Neural cell (in vitro differentiated cells): ENCODE results near the gene IGSF23. TPM values are rescaled to one million over a fixed set of nuclear protein-coding genes. Genes with fewer than 3 reads are reported as not detected.
"Not testable (repeated sequence)": the region's sequence is repeated elsewhere in the genome, so short reads cannot be mapped to it uniquely, and the experiment has no call there.

Experiments used
- H2AFZ ChIP-seq: fragments of 200-600, 300-800 bp; sonication (generic), shearing (Covaris generic); 2 replicates; pipeline ENCODE4 v1.6.0; 2014; ENCODE audit warnings: low read depth, mild to moderate bottlenecking, antibody characterized with exemption, low read length, moderate library complexity
- H3F3A ChIP-seq: fragments of 200-600 bp; shearing (Covaris generic); 2 replicates; pipeline ENCODE4 v1.6.1; 2016; ENCODE audit warnings: mild to moderate bottlenecking, moderate library complexity, mixed read lengths, antibody characterized with exemption, low read length; ENCODE audit not compliant: insufficient read depth, poor library complexity, severe bottlenecking
- H3K27ac ChIP-seq: fragments of 200-600, 300-800 bp; sonication (generic), shearing (Covaris generic); 2 replicates; pipeline ENCODE4 v1.5.1; 2014; ENCODE audit warnings: mild to moderate bottlenecking, low read length, moderate library complexity
- H3K27me3 ChIP-seq: fragments of 300-800, 200-600 bp; sonication (generic), shearing (Covaris generic); 2 replicates; pipeline ENCODE4 v1.6.0; 2014; ENCODE audit warnings: mild to moderate bottlenecking, low read depth, low read length, moderate library complexity; ENCODE audit not compliant: insufficient read depth
- H3K36me3 ChIP-seq: fragments of 300-800, 200-600 bp; sonication (generic), shearing (Covaris generic); 2 replicates; pipeline ENCODE4 v1.5.1; 2014; ENCODE audit warnings: mild to moderate bottlenecking, antibody characterized with exemption, low read length, moderate library complexity; ENCODE audit not compliant: insufficient read depth
- H3K4me2 ChIP-seq: fragments of 300-800, 200-600 bp; sonication (generic), shearing (Covaris generic); 2 replicates; pipeline ENCODE4 v1.6.0; 2014; ENCODE audit warnings: mild to moderate bottlenecking, low read length
- H3K4me3 ChIP-seq: fragments of 300-800, 200-600 bp; sonication (generic), shearing (Covaris generic); 2 replicates; pipeline ENCODE4 v1.5.1; 2014; ENCODE audit warnings: mild to moderate bottlenecking, low read length, moderate library complexity
- H3K79me2 ChIP-seq: fragments of 200-600 bp; shearing (Covaris generic); replicated peaks from 2 replicates; pipeline ENCODE4 v1.6.0; 2014; ENCODE audit warnings: mild to moderate bottlenecking, low read length, moderate library complexity; ENCODE audit not compliant: insufficient read depth
- H3K9ac ChIP-seq: fragments of 300-800, 200-600 bp; sonication (generic), shearing (Covaris generic); 2 replicates; pipeline ENCODE4 v1.6.1; 2016; ENCODE audit warnings: mild to moderate bottlenecking, low read length, mixed read lengths
- H3K9me2 ChIP-seq: fragments of 200-600 bp; shearing (Covaris generic); 2 replicates; pipeline ENCODE4 v1.6.1; 2016; ENCODE audit warnings: mild to moderate bottlenecking, low read length, mixed read lengths; ENCODE audit not compliant: insufficient read depth
- H3K9me3 ChIP-seq: fragments of 200-600, 300-800 bp; sonication (generic), shearing (Covaris generic); 2 replicates; pipeline ENCODE4 v1.6.1; 2016; ENCODE audit warnings: mild to moderate bottlenecking, mixed run types, low read length, moderate library complexity, mixed read lengths
- H4K20me1 ChIP-seq: fragments of 200-600 bp; shearing (Covaris generic); 2 replicates; pipeline ENCODE4 v1.6.1; 2016; ENCODE audit warnings: mild to moderate bottlenecking, mixed run types; ENCODE audit not compliant: insufficient read depth
- EP300 ChIP-seq: fragments of 450-650 bp; conservative IDR thresholded peaks from 2 replicates; pipeline ENCODE4 v1.6.1; 2014; ENCODE audit warnings: antibody characterized with exemption, mild to moderate bottlenecking, moderate library complexity; ENCODE audit not compliant: poor library complexity, severe bottlenecking
- EZH2 ChIP-seq: fragments of 200-600, 300-800 bp; shearing (Covaris generic), sonication (generic); IDR thresholded peaks from 2 replicates; pipeline ENCODE4 v1.6.1; 2014; ENCODE audit warnings: antibody characterized with exemption, low read length, borderline replicate concordance, mild to moderate bottlenecking; ENCODE audit not compliant: insufficient read depth, poor library complexity, severe bottlenecking
- MXI1 ChIP-seq: fragments of 450-650 bp; conservative IDR thresholded peaks from 2 replicates; pipeline ENCODE4 v1.6.1; 2014; ENCODE audit warnings: antibody characterized with exemption, mild to moderate bottlenecking; ENCODE audit not compliant: poor library complexity, severe bottlenecking
- POLR2AphosphoS5 ChIP-seq: IDR thresholded peaks from 2 replicates; pipeline ENCODE4 v1.6.1; 2012
- RAD21 ChIP-seq: fragments of 450-650 bp; conservative IDR thresholded peaks from 2 replicates; pipeline ENCODE4 v1.6.1; 2014; ENCODE audit warnings: antibody characterized with exemption, mild to moderate bottlenecking, moderate library complexity
- SMC3 ChIP-seq: fragments of 450-650 bp; conservative IDR thresholded peaks from 2 replicates; pipeline ENCODE4 v1.6.1; 2014; ENCODE audit warnings: antibody characterized with exemption, mild to moderate bottlenecking, moderate library complexity; ENCODE audit not compliant: poor library complexity
- TAF1 ChIP-seq: IDR thresholded peaks from 2 replicates; pipeline ENCODE4 v1.6.1; 2012; ENCODE audit warnings: low read depth
- polyA plus RNA-seq: library from polyadenylated mRNA; depleted of rRNA; stranded (reverse); fragments of >200 nt; gene quantifications from 2 replicates; pipeline ENCODE4 v1.2.3, GENCODE V29; 2014
- TF ChIP-seq, protein P1 (sequence below): fragments of 450-650 bp; IDR thresholded peaks from 2 replicates; pipeline ENCODE4 v1.5.1; 2014; ENCODE audit warnings: antibody characterized with exemption, mild to moderate bottlenecking, moderate library complexity; ENCODE audit not compliant: poor library complexity, severe bottlenecking
- TF ChIP-seq, protein P2 (sequence below): IDR thresholded peaks from 2 replicates; pipeline ENCODE4 v1.6.1; 2012; ENCODE audit warnings: borderline replicate concordance

IGSF23 gene
- polyA plus RNA-seq, 1 donor from 2014 or later, result not detected

- TF ChIP-seq EZH2 (no peak), SMC3 (no peak), TAF1 (no peak), RAD21 (no peak)
Measured at GRCh38 chr19:44683434-44684210, 70.3 kb downstream of the IGSF23 start (continued).

DNA sequence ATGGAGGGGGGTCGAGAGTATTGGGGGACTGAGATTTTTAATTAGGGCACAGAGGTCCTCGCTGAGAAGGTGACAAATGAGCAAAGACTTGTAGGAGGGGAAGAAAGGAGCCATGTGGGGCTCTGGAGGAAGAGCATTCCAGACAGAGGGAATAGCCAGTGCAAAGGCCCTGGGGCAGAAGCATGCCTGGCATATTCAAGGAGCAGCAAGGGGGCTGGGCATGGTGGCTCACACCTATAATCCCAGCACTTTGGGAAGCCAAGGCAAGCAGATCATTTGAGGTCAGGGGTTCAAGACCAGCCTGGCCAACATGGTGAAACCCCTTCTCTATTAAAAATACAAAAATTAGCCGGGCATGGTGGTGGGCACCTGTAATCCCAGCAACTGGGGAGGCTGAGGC, 71.0 kb downstream of the IGSF23 start:
- H3K9ac ChIP-seq, H3K4me2 ChIP-seq, H3K4me3 ChIP-seq: not testable (repeated sequence)

GRCh38 chr19:44684892-44685863, 71.8 kb downstream of the IGSF23 start:
- no peaks in the 10 kb centered on the region for H3F3A ChIP-seq
- H3K79me2 ChIP-seq, result no peaks in the 10 kb centered on the region
- H3K36me3 ChIP-seq, result no peaks in the 10 kb centered on the region
- H4K20me1 ChIP-seq, result no peaks in the 10 kb centered on the region
- H3K27ac ChIP-seq, result no peak overlapping the region
- no peak overlapping the region for H3K4me2 ChIP-seq
- no peak overlapping the region for H2AFZ ChIP-seq
- no peaks in the 10 kb centered on the region for H3K27me3 ChIP-seq
- TF ChIP-seq RAD21 (no peak), EP300 (no peak), TAF1 (no peak), MXI1 (no peak), SMC3 (no peak)
- TF ChIP-seq, protein P1, sequence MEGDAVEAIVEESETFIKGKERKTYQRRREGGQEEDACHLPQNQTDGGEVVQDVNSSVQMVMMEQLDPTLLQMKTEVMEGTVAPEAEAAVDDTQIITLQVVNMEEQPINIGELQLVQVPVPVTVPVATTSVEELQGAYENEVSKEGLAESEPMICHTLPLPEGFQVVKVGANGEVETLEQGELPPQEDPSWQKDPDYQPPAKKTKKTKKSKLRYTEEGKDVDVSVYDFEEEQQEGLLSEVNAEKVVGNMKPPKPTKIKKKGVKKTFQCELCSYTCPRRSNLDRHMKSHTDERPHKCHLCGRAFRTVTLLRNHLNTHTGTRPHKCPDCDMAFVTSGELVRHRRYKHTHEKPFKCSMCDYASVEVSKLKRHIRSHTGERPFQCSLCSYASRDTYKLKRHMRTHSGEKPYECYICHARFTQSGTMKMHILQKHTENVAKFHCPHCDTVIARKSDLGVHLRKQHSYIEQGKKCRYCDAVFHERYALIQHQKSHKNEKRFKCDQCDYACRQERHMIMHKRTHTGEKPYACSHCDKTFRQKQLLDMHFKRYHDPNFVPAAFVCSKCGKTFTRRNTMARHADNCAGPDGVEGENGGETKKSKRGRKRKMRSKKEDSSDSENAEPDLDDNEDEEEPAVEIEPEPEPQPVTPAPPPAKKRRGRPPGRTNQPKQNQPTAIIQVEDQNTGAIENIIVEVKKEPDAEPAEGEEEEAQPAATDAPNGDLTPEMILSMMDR, result no peak
- no peak overlapping the region for H3K4me3 ChIP-seq
- no peaks in the 10 kb centered on the region for H3K9me3 ChIP-seq
- H3K9me2 ChIP-seq, result no peaks in the 10 kb centered on the region
- H3K9ac ChIP-seq, result no peak overlapping the region

More for the DNA sequence above, 71.0 kb downstream of the IGSF23 start:
- H3K36me3 ChIP-seq, H3K27ac ChIP-seq, H3K79me2 ChIP-seq, H2AFZ ChIP-seq, H3K27me3 ChIP-seq, H3K9me2 ChIP-seq, H4K20me1 ChIP-seq, H3F3A ChIP-seq, H3K9me3 ChIP-seq: not testable (repeated sequence)

- Histone ChIP-seq H2AFZ (no peak overlapping the region), H3K36me3 (no peaks in the 10 kb centered on the region), H3K4me2 (no peak overlapping the region), H3K9me2 (no peaks in the 10 kb centered on the region), H3K9me3 (no peaks in the 10 kb centered on the region), H3K9ac (no peak overlapping the region), H4K20me1 (no peaks in the 10 kb centered on the region), H3K27ac (no peak overlapping the region), H3K79me2 (no peaks in the 10 kb centered on the region), H3K4me3 (no peak overlapping the region), H3K27me3 (no peaks in the 10 kb centered on the region), H3F3A (no peaks in the 10 kb centered on the region)
- no peak for TF ChIP-seq POLR2AphosphoS5
- TF ChIP-seq, protein P1, result no peak
- no peak for TF ChIP-seq EZH2
- TF ChIP-seq EP300, result no peak
- TF ChIP-seq MXI1, result no peak
- no peak for TF ChIP-seq SMC3
- no peak for TF ChIP-seq RAD21
- no peak for TF ChIP-seq TAF1
- TF ChIP-seq, protein P2, sequence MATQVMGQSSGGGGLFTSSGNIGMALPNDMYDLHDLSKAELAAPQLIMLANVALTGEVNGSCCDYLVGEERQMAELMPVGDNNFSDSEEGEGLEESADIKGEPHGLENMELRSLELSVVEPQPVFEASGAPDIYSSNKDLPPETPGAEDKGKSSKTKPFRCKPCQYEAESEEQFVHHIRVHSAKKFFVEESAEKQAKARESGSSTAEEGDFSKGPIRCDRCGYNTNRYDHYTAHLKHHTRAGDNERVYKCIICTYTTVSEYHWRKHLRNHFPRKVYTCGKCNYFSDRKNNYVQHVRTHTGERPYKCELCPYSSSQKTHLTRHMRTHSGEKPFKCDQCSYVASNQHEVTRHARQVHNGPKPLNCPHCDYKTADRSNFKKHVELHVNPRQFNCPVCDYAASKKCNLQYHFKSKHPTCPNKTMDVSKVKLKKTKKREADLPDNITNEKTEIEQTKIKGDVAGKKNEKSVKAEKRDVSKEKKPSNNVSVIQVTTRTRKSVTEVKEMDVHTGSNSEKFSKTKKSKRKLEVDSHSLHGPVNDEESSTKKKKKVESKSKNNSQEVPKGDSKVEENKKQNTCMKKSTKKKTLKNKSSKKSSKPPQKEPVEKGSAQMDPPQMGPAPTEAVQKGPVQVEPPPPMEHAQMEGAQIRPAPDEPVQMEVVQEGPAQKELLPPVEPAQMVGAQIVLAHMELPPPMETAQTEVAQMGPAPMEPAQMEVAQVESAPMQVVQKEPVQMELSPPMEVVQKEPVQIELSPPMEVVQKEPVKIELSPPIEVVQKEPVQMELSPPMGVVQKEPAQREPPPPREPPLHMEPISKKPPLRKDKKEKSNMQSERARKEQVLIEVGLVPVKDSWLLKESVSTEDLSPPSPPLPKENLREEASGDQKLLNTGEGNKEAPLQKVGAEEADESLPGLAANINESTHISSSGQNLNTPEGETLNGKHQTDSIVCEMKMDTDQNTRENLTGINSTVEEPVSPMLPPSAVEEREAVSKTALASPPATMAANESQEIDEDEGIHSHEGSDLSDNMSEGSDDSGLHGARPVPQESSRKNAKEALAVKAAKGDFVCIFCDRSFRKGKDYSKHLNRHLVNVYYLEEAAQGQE, result no peak
Measured at GRCh38 chr19:44685877-44686276, 72.5 kb downstream of the IGSF23 start.
